Lung (tissue), 12 donors: ENCODE results near the gene NCBP2L. TPM values are rescaled to one million over a fixed set of nuclear protein-coding genes. Genes with fewer than 3 reads are reported as not detected.

ENCODE experiments used
- ATAC-seq: fragments of 200-7000 bp; cut with Tn5 transposase; one replicate; pipeline ENCODE4 v1.9.1; 2020; ENCODE audit warnings: moderate number of reproducible peaks; ENCODE audit not compliant: insufficient read depth, low FRiP score
- DNase-seq, 3 donors: peaks; one replicate each; pipeline ENCODE4 v3.0.0-alpha.2; 2013 to 2017
- H3K27ac ChIP-seq, 2 donors: one replicate each; pipeline ENCODE4 v1.5.1; 2013; ENCODE audit warnings: mild to moderate bottlenecking in 2 of 2, moderate library complexity in 2 of 2, control low read depth in 1 of 2, inconsistent platforms in 1 of 2, low read depth in 1 of 2, low read length in 1 of 2
- H3K27me3 ChIP-seq, 3 donors: one replicate each; pipeline ENCODE4 v1.5.1; 2013; ENCODE audit warnings: low read length in 2 of 3; ENCODE audit not compliant: control insufficient read depth in 3 of 3, insufficient read depth in 3 of 3
- H3K36me3 ChIP-seq, 4 donors: one replicate each; pipeline ENCODE4 v1.5.1; 2013; ENCODE audit warnings: low read length in 4 of 4, mild to moderate bottlenecking in 1 of 4, moderate library complexity in 1 of 4; ENCODE audit not compliant: control insufficient read depth in 4 of 4, insufficient read depth in 4 of 4
- H3K4me1 ChIP-seq, 5 donors: one replicate each; pipeline ENCODE4 v1.5.1; 2013; ENCODE audit warnings: low read length in 5 of 5, mild to moderate bottlenecking in 2 of 5, moderate library complexity in 1 of 5; ENCODE audit not compliant: control insufficient read depth in 5 of 5, insufficient read depth in 5 of 5
- H3K4me3 ChIP-seq: one replicate; pipeline ENCODE4 v1.5.1; 2013; ENCODE audit warnings: mild to moderate bottlenecking, control low read depth, moderate library complexity
- H3K9ac ChIP-seq, 2 donors: one replicate each; pipeline ENCODE4 v1.5.1; 2013; ENCODE audit warnings: low read length in 2 of 2, control low read depth in 1 of 2; ENCODE audit not compliant: insufficient read depth in 1 of 2
- H3K9me3 ChIP-seq, 4 donors: one replicate each; pipeline ENCODE4 v1.5.1; 2013; ENCODE audit warnings: low read length in 3 of 4, mild to moderate bottlenecking in 1 of 4, moderate library complexity in 1 of 4; ENCODE audit not compliant: control insufficient read depth in 4 of 4, insufficient read depth in 3 of 4
- WGBS, 2 donors: extraction: QIAGEN DNeasy Blood & Tissue Kit; methylation state at CpG; one replicate each; pipeline ENCODE4 v1.1.7; 2013; 5-methylcytosine and 5-hydroxymethylcytosine counted together
- polyA plus RNA-seq, 2 donors: library from polyadenylated mRNA; stranded (reverse); fragments of 200-250 nt; gene quantifications; one replicate each; pipeline ENCODE4 v1.2.1, GENCODE V29; 2013
- total RNA-seq, 2 donors: library from RNA; depleted of rRNA in 1 of 2; stranded (reverse); fragments of >200 nt in 1 of 2; gene quantifications; one replicate each; pipeline ENCODE4 v1.2.1, GENCODE V29; 2014 to 2021
- TF ChIP-seq, protein P1 (sequence below): IDR thresholded peaks from 2 replicates; pipeline ENCODE4 v1.5.1; 2012; ENCODE audit warnings: mild to moderate bottlenecking; ENCODE audit errors: control extremely low read depth, extremely low read depth
- donor health status: control.
- donor health status: control.
- donor health status: Bipolar disorder and iron deficiency.
- donor health status: healthy.
- donor health status: DM: yes; HTN: yes; CAD: no.

The NCBP2L gene
- total and polyA plus RNA-seq, 4 donors = 0.03 to 0.12 (median 0.10) TPM

DNA sequence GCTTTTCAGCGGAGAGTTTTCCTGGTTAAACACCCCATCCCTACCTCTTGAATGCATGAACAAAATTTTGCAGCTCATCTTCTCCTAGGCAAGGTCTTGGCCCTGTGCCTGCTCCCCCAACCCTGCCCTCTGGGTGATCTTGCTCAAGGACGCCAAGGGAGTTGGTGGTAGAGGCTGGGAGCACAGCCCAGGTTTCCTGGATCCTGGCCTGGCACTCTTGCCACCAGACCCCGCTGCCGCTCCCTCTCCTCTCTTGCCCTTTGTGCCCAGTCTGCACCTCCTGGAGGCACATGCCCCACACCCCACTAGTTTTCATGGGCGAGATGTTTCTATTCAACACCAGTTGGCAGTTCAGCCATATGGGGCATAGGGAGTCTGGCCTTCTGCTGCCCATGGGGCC is 39.3 kb upstream of the NCBP2L start:
- H3K27me3 ChIP-seq = peaks cover 0 to 11% (median 9%) of the 10 kb centered on the region in 3 donors

DNA sequence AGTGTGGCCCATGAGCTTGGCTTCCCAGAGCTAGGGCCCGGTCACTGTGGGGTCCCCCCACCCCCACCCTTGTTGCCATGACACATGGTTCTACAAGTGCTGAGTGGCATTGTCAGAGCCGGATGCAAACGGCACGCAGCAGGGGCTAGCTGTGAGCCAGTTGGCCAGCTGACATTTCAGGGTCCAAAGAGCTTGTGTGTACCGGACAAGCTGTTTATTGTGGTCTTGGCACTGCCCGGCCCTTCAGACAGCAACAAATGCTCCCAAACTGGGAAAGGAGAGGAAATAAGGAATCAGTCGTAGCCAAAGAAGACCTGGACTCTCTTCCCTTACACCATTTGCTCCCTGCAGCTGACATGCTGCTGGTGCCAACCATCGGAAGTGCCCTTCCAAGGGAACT is 38.8 kb upstream of the NCBP2L start:
- 76 to 83% methylated on average over 7 to 8 of the region's 8 CpGs for WGBS, 2 donors
- Histone ChIP-seq H3K27ac (peak overlapping the region; percentile 42 to 73), H3K9ac (no peak overlapping the region), H3K36me3 (no peaks in the 10 kb centered on the region), H3K9me3 (peaks cover 0 to 2% (median 0%) of the 10 kb centered on the region in 4 donors), H3K4me3 (no peak overlapping the region), H3K27me3 (peaks cover 0 to 11% (median 8%) of the 10 kb centered on the region in 3 donors), H3K4me1 (peaks cover 5 to 38% (median 25%) of the 10 kb centered on the region in 5 donors)
- TF ChIP-seq, protein P1, sequence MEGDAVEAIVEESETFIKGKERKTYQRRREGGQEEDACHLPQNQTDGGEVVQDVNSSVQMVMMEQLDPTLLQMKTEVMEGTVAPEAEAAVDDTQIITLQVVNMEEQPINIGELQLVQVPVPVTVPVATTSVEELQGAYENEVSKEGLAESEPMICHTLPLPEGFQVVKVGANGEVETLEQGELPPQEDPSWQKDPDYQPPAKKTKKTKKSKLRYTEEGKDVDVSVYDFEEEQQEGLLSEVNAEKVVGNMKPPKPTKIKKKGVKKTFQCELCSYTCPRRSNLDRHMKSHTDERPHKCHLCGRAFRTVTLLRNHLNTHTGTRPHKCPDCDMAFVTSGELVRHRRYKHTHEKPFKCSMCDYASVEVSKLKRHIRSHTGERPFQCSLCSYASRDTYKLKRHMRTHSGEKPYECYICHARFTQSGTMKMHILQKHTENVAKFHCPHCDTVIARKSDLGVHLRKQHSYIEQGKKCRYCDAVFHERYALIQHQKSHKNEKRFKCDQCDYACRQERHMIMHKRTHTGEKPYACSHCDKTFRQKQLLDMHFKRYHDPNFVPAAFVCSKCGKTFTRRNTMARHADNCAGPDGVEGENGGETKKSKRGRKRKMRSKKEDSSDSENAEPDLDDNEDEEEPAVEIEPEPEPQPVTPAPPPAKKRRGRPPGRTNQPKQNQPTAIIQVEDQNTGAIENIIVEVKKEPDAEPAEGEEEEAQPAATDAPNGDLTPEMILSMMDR = no peak
- no peak for DNase-seq
- no peak for ATAC-seq

More for the DNA sequence above, 39.3 kb upstream of the NCBP2L start:
- no peak overlapping the region for H3K4me3 ChIP-seq
- H3K9me3 ChIP-seq = peaks cover 0 to 2% (median 0%) of the 10 kb centered on the region in 4 donors
- WGBS, 2 donors = 81 to 95% methylated on average over 5 of the region's 5 CpGs
- H3K27ac ChIP-seq = peak overlapping the region; percentile 42 to 73
- H3K36me3 ChIP-seq = no peaks in the 10 kb centered on the region
- DNase-seq (no peak), ATAC-seq (no peak)
- TF ChIP-seq, protein P1 = no peak
- peaks cover 4 to 41% (median 25%) of the 10 kb centered on the region in 5 donors for H3K4me1 ChIP-seq
- no peak overlapping the region for H3K9ac ChIP-seq

DNA sequence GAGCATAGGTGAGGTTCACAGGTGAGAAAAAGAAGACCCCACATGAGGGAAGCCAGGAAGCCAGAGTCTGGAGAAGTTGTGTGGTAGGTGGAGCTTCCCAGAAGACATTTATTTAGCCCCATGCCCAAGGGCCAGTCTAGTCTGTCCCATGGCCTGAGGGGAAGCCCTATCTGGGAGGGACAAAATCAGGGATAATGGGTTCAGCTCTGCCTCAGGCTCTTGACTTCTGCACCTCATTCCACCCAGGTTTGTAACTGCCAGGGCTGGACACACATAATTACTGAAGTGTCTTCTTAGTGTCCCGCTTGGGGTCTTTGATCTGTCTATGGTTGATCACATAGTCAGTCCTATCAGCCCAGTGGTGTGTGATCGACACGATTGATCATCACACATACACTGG is 38.0 kb upstream of the NCBP2L start:
- Histone ChIP-seq H3K27me3 (peaks cover 0 to 11% (median 8%) of the 10 kb centered on the region in 3 donors), H3K27ac (peak overlapping the region in 1 of 2 donors; percentile 42), H3K4me1 (peaks cover 5 to 38% (median 25%) of the 10 kb centered on the region in 5 donors), H3K9me3 (peaks cover 0 to 2% (median 0%) of the 10 kb centered on the region in 4 donors), H3K4me3 (no peak overlapping the region), H3K36me3 (no peaks in the 10 kb centered on the region), H3K9ac (no peak overlapping the region)
- DNase-seq = no peak
- TF ChIP-seq, protein P1 = no peak
- ATAC-seq = no peak
- WGBS, 2 donors = 88 to 100% methylated on average over 3 of the region's 3 CpGs

GRCh38 chrX:107741404-107741790 is 36.1 kb upstream of the NCBP2L start:
- DNase-seq (no peak), ATAC-seq (peak; percentile 14)
- TF ChIP-seq, protein P1 = no peak
- peaks cover 5 to 41% (median 25%) of the 10 kb centered on the region in 5 donors for H3K4me1 ChIP-seq
- 36 to 47% methylated on average over 7 of the region's 7 CpGs for WGBS, 2 donors
- H3K36me3 ChIP-seq = no peaks in the 10 kb centered on the region
- peak overlapping the region; percentile 60 to 92 for H3K27ac ChIP-seq
- H3K9me3 ChIP-seq = no peaks in the 10 kb centered on the region
- peaks cover 0 to 11% (median 7%) of the 10 kb centered on the region in 3 donors for H3K27me3 ChIP-seq
- no peak overlapping the region for H3K9ac ChIP-seq
- H3K4me3 ChIP-seq = no peak overlapping the region
